ENCODE results near the gene GASK1B. TPM values are rescaled to one million over a fixed set of nuclear protein-coding genes. Genes with fewer than 3 reads are reported as not detected.

Gene GASK1B
- total and polyA plus RNA-seq, 2 donors (not counting 3 experiments of a cell fraction or from before 2014, with no cell fraction given) = 160 to 235 TPM

DNA sequence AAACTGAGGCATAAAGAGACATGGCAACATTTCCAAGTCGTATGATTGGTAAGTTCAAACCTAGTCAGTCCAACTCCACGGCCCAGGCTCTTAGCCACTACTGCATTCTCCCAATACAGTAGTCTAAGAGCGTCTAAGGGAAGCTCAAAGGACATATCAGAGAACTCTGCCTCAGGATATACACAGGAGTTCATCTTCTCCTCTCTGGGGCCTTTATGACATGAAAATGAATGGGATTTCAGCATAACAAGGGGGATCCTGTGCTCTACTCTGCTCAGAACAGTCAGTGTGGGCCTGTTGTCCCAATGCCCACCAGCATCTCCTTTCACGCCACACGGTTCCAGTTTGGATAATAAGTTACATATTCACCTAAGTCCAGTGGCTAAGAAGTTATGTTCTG is 4.2 kb downstream of the GASK1B start:
- dilution Hi-C loops (cut with MboI; ENCODE audit: extremely low pct_ligation_motif_present, low sequenced_read_pairs) = loop anchor here (25.0 kb wide), 1 partner anchor 156 kb away; no protein-coding TSS in a partner anchor

More for the DNA sequence above, 4.2 kb downstream of the GASK1B start:
- peak; percentile 60 for DNase-seq (ENCODE audit: low read depth, low spot score)
- Histone ChIP-seq H3K9me1 (replicated peaks; ENCODE audit: control insufficient read depth, extremely low read depth, insufficient read depth, low read length) (no peaks in the 10 kb centered on the region), H3K9me3 (replicated peaks; ENCODE audit: control insufficient read depth, insufficient read depth, low read length) (no peaks in the 10 kb centered on the region), H4K20me1 (replicated peaks; ENCODE audit: control insufficient read depth, extremely low read depth, insufficient read depth, low read length) (no peaks in the 10 kb centered on the region), H3K27ac (ENCODE audit: insufficient read depth, low read depth, low read length) (peak overlapping the region; percentile 54), H3K9ac (replicated peaks; ENCODE audit: extremely low read depth, insufficient read depth, low read length) (peak overlapping the region; percentile 82), H3K4me2 (ENCODE audit: insufficient read depth, low read length) (peak overlapping the region; percentile 92), H3K4me1 (ENCODE audit: control insufficient read depth, extremely low read depth, insufficient read depth, low read length) (peaks cover 50% of the 10 kb centered on the region), H3K27me3 (ENCODE audit: control insufficient read depth in 2 of 2, insufficient read depth in 2 of 2, low read length in 2 of 2) (no peaks in the 10 kb centered on the region), H2AFZ (ENCODE audit: low read depth, low read length) (peak overlapping the region; percentile 3), H3K4me3 (replicated peaks in 1 of 3; ENCODE audit: insufficient read depth in 1 of 3, low read depth in 1 of 3, low read length in 3 of 3) (peak overlapping the region; percentile 24 to 94 (median 53)), H3K79me2 (ENCODE audit: control insufficient read depth, insufficient read depth, low read length) (peaks cover 81% of the 10 kb centered on the region), H3K36me3 (ENCODE audit: control insufficient read depth in 2 of 2, extremely low read depth in 1 of 2, insufficient read depth in 2 of 2, low read length in 2 of 2) (peaks cover 0 to 5% of the 10 kb centered on the region in 2 experiments)
- no peak for TF ChIP-seq FOS (IDR thresholded peaks at IDR 0.05; ENCODE audit: borderline replicate concordance, insufficient read depth, low read length)
- TF ChIP-seq GATA2 (IDR thresholded peaks at IDR 0.05; ENCODE audit: insufficient read depth, insufficient read length, low read depth, low read length) = no peak
- TF ChIP-seq POLR2A (IDR thresholded peaks at IDR 0.05; ENCODE audit: low read depth, low read length) = no peak
- no peak for TF ChIP-seq EZH2 (IDR thresholded peaks at IDR 0.05; ENCODE audit: borderline replicate concordance, low read depth, low read length, severe bottlenecking)
- TF ChIP-seq, protein P1, sequence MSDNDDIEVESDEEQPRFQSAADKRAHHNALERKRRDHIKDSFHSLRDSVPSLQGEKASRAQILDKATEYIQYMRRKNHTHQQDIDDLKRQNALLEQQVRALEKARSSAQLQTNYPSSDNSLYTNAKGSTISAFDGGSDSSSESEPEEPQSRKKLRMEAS (IDR thresholded peaks at IDR 0.05; ENCODE audit: insufficient read depth, insufficient read length) = no peak
- TF ChIP-seq MYC (IDR thresholded peaks at IDR 0.05; ENCODE audit: low read depth, low read length) = no peak
- TF ChIP-seq, protein P2, sequence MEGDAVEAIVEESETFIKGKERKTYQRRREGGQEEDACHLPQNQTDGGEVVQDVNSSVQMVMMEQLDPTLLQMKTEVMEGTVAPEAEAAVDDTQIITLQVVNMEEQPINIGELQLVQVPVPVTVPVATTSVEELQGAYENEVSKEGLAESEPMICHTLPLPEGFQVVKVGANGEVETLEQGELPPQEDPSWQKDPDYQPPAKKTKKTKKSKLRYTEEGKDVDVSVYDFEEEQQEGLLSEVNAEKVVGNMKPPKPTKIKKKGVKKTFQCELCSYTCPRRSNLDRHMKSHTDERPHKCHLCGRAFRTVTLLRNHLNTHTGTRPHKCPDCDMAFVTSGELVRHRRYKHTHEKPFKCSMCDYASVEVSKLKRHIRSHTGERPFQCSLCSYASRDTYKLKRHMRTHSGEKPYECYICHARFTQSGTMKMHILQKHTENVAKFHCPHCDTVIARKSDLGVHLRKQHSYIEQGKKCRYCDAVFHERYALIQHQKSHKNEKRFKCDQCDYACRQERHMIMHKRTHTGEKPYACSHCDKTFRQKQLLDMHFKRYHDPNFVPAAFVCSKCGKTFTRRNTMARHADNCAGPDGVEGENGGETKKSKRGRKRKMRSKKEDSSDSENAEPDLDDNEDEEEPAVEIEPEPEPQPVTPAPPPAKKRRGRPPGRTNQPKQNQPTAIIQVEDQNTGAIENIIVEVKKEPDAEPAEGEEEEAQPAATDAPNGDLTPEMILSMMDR (IDR thresholded peaks at IDR 0.05; ENCODE audit: extremely low read depth in 1 of 2, insufficient read depth in 1 of 2, low read depth in 1 of 2, low read length in 2 of 2) = no peak
- no peak for TF ChIP-seq JUN (IDR thresholded peaks at IDR 0.05; ENCODE audit: borderline replicate concordance, insufficient read depth, insufficient read length, low read depth)
- no peak for TF ChIP-seq POLR2AphosphoS5 (IDR thresholded peaks at IDR 0.05; ENCODE audit: insufficient read depth, low read depth, low read length)
- FAIRE-seq = no peak
- intact Hi-C loops (cut with micrococcal nuclease) = no loop called here
- no TSS peak for BruUV-seq (replicated peaks)
- ChIA-PET POLR2A (no interaction called here), CTCF (interaction anchor here (1.9 kb wide), 1 partner anchor 172 kb away, joined by 4 read pairs; no protein-coding TSS in a partner anchor)
